GM20000 (cell line): Measurements from ENCODE around the gene DPYSL5.
A peak's percentile ranks its signal among the peaks of the same experiment; 100 is the strongest.

ENCODE experiments used
- DNase-seq: peaks from one replicate; pipeline ENCODE4 v3.0.0; 2012; ENCODE audit warnings: low spot score
- TF ChIP-seq, protein P1 (sequence below): IDR thresholded peaks from 2 replicates; pipeline ENCODE4 v1.5.1; 2012; ENCODE audit warnings: mild to moderate bottlenecking, control low read depth; ENCODE audit errors: extremely low read depth, missing control alignments

The DPYSL5 gene

GRCh38 chr2:26936855-26937254 lies 88.9 kb downstream of the DPYSL5 start:
- no peak for DNase-seq
- TF ChIP-seq, protein P1, sequence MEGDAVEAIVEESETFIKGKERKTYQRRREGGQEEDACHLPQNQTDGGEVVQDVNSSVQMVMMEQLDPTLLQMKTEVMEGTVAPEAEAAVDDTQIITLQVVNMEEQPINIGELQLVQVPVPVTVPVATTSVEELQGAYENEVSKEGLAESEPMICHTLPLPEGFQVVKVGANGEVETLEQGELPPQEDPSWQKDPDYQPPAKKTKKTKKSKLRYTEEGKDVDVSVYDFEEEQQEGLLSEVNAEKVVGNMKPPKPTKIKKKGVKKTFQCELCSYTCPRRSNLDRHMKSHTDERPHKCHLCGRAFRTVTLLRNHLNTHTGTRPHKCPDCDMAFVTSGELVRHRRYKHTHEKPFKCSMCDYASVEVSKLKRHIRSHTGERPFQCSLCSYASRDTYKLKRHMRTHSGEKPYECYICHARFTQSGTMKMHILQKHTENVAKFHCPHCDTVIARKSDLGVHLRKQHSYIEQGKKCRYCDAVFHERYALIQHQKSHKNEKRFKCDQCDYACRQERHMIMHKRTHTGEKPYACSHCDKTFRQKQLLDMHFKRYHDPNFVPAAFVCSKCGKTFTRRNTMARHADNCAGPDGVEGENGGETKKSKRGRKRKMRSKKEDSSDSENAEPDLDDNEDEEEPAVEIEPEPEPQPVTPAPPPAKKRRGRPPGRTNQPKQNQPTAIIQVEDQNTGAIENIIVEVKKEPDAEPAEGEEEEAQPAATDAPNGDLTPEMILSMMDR, result no peak

DNA sequence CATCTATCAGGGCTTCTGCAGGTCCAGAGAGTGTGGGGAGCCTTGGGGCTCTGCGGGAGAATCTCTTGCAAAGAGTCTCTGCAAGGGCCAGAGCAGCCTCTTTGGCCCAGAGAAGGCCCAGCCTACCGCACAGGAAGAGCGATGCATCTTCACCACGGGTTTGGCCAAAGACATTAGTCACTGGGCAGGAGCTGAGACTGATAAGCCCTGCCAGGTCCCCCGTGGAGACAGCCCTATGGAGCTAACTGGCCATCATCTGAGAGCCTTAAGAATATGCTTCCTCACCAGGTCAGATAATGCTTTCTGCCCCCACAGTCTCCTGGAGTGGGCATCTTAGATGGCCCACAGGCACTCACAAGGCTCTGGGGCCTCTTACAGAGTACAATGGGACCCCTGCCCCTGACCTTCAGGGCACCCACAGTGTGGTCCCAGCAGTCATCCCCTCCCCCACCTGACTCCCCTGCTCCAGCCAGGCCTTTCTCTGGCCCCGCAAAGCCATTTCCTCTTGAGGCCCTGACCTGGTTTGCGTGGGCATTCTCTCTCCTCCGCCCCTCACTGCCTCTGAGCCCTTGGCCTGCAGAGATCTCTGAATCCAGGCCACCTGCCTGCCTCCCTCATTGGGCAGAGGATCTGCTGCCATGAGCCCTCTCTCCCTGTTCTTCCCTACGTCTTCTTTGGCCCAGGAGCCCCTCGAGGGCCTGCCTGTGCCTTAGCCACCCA lies 90.6 kb downstream of the DPYSL5 start:
- TF ChIP-seq, protein P1, result no peak
- no peak for DNase-seq

DNA sequence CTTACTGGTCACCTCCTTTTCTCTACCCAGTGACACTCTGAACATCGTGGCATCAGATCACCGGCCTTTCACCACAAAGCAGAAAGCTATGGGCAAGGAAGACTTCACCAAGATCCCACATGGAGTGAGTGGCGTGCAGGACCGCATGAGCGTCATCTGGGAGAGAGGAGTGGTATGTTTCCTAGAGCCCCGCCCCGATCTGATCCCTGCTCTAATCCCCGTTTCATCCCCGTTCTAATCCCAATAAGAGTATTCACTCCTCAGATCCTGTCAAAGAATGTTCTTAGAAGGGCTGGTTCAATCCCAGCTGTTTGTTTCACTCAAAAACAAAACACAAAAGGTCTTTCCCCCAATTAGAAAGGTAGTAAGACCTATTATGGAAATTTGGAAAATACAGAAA lies 92.1 kb downstream of the DPYSL5 start:
- TF ChIP-seq, protein P1, result no peak
- no peak for DNase-seq

- TF ChIP-seq, protein P1, result no peak
- DNase-seq, result no peak
Observed at GRCh38 chr2:26941486-26941885, 93.6 kb downstream of the DPYSL5 start.

DNA sequence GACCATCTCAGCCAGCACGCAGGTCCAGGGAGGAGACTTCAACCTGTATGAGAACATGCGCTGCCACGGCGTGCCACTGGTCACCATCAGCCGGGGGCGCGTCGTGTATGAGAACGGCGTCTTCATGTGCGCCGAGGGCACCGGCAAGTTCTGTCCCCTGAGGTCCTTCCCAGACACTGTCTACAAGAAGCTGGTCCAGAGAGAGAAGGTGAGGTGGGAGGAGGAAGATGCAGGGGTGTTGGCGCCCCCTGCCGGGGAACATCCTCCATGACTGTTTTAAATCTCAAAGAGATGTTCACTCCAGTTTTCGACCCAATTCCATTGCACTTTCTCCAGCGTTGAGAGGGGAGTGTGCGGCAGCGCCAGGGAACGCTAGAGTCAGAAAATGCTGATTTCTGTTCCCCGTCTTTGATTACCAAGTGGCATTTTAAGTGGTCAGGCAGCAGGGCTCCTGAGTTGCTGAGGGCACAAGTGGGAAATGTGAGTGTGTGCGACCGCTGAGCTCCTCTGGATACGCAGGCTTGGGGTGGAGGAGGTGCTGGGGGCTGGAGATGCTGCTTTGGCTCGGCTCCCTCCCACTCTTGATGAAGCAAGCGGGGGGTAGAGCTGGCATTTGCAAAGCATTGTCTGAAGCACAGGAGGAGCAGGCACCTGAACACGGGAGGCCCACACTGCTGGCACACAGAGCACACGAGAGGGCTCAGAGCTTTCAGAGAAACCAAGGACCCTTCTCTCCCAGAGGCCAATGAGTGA lies 94.8 kb downstream of the DPYSL5 start:
- TF ChIP-seq, protein P1, result peak; percentile 63
- peak; percentile 84 for DNase-seq

DNA sequence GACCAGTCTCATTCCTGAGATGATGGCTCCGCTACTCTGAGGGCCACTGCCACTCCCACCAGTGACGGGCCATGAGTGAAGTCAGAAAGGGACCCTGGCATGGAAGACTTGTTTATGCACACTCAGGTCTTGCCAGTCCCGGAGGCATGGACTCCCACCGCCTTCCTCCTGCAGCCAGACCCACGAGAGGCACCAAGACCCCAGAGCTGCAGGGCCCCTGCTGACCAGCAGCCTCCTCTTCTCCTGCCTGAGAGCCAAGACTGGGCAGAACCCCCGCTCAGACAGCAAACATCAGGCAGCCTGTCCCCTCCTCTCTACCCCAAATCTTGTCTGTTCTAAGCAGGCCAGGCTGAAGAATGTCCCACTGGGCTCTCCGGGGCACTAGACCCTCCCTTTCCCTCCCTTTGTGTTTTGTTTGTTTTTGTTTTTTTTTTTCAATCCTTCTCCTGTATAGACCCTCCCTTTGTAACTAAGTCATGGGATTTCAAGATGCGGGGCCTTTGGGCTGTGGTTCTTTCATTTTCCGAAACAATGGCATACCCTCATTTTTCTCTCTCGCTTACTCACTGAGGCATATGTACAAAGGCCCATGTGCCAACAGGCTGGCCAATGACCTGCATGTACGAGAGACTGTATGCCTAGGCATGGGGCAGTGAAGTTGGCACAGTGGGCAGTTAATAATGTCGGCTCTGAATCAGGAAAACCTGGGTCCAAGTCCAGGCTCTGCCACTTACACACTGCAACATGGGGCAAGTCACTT lies 98.2 kb downstream of the DPYSL5 start:
- DNase-seq, result no peak
- TF ChIP-seq, protein P1, result no peak
